ENCODE measurements around the gene SIVA1.

Gene SIVA1, protein sequence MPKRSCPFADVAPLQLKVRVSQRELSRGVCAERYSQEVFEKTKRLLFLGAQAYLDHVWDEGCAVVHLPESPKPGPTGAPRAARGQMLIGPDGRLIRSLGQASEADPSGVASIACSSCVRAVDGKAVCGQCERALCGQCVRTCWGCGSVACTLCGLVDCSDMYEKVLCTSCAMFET

DNA sequence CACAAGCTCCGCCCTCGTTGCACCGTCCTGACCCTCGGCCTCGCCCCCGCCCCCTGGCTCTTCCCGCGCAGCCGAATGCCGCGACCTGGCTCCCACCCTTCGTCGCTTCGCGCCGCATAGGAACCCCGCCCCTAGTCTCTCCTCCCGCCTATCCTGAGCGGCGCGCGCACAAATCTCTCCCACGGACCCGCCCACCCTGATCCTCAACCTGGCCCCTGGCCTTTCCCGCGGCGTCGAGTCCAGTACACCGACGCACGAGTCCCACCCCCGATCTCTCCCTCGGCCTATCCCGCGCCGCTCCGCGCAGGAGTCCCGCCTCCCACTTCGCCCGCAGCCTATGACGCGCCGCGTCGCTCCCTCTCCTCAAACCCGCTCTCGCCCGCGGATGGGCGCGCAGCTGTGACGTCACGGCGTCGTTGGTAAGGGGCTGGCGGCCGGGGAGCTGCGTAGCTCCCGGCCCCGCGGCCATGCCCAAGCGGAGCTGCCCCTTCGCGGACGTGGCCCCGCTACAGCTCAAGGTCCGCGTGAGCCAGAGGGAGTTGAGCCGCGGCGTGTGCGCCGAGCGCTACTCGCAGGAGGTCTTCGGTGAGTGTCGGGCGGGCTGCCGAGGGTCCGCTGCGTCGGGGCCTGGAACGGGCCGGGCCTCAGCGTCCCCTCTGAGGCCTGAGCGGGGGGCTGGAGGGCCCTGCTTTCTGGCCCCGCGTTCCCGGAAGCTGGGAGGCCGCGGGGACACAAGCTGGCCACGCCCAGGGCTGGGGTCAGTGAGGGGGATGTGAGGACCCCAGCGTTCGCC lies at the start of gene SIVA1:
Gene SIVA1 (plus strand): TSS at position 413 of the 793 bp plus-strand sequence. CDS start 55 bp downstream, at position 468.
- H3K27ac ChIP-seq: peak within 1 kb of the TSS; percentile 94
- TF ChIP-seq, protein P1, sequence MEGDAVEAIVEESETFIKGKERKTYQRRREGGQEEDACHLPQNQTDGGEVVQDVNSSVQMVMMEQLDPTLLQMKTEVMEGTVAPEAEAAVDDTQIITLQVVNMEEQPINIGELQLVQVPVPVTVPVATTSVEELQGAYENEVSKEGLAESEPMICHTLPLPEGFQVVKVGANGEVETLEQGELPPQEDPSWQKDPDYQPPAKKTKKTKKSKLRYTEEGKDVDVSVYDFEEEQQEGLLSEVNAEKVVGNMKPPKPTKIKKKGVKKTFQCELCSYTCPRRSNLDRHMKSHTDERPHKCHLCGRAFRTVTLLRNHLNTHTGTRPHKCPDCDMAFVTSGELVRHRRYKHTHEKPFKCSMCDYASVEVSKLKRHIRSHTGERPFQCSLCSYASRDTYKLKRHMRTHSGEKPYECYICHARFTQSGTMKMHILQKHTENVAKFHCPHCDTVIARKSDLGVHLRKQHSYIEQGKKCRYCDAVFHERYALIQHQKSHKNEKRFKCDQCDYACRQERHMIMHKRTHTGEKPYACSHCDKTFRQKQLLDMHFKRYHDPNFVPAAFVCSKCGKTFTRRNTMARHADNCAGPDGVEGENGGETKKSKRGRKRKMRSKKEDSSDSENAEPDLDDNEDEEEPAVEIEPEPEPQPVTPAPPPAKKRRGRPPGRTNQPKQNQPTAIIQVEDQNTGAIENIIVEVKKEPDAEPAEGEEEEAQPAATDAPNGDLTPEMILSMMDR (IDR thresholded peaks at IDR 0.05): no peak
- TF ChIP-seq ZFX (IDR thresholded peaks at IDR 0.05; ENCODE audit: borderline replicate concordance): no peak

DNA sequence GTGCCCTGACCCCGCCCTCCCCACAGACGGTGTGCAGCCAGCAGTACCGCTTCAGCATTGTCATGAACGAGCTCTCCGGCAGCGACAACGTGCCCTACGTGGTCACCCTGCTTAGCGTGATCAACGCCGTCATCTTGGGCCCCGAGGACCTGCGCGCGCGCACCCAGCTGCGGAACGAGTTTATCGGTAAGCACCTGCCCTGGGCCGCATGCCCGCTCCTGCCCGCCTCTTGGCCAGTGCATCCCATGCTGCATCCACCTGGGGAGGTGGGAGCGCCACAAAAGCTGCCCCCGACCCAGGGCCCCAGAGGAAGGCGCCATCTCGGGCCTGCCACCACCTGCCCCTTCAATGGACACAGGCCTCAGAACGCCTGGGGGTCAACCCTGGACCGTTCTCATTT lies 49.7 kb upstream of the SIVA1 start:
- H3K27ac ChIP-seq: no peak overlapping the region
- TF ChIP-seq, protein P1 (IDR thresholded peaks at IDR 0.05): no peak
- no peak for TF ChIP-seq ZFX (IDR thresholded peaks at IDR 0.05; ENCODE audit: borderline replicate concordance)

DNA sequence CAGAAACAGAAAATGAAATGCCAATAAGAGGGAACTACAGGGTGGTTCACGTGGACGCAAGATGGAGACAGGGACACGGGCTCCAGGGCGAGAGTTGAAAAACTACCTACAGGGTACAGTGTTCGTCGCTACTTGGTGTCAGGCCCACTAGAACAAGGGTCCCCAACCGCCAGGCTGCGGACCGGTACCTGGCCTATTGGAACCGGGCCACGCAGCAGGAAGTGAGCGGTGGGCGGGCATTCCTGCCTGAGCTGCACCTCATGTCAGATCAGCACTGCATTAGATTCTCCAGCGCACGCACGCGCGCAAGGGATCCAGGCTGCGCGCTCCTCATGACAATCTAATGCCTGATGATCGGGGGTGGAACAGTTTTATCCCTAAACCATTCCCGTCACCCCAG lies 48.7 kb upstream of the SIVA1 start:
- TF ChIP-seq, protein P1 (IDR thresholded peaks at IDR 0.05): no peak
- TF ChIP-seq ZFX (IDR thresholded peaks at IDR 0.05; ENCODE audit: borderline replicate concordance): no peak
- H3K27ac ChIP-seq: no peak overlapping the region

DNA sequence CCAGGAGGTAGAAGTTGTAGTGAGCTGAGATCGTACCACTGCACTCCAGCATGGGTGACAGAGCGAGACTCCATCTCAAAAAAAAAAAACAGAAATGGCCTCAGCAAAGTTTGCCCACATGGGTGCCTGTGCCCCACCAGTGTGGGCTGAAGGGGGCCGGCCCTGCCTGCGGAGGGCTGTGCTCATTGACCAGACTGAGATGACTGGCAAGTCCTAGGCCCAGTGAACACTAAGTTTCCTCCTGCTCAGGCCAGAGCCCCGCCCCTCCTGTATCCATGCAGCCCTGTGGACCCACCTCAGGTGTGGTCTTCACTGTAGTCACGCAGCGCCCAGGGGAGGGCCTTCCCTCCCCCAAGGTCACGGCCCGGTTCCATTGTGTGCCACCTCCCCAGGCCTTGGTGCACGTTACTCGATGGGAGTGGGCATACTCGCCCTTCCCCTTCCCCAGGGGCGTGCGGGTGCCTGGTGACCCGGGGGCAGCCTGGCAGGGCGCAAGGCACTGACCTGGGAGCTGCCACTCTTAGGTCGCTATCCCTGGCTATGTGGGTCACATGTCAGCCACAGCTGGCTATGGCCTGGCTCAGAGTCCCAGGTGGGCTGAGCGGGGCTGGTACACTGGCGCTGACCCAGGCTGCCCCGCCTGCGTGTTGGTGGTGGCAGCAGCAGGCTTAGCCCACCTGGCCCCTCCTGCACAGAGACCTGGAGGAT lies 47.5 kb upstream of the SIVA1 start:
- H3K27ac ChIP-seq: no peak overlapping the region
- TF ChIP-seq ZFX (IDR thresholded peaks at IDR 0.05; ENCODE audit: borderline replicate concordance): no peak
- TF ChIP-seq, protein P1 (IDR thresholded peaks at IDR 0.05): no peak

DNA sequence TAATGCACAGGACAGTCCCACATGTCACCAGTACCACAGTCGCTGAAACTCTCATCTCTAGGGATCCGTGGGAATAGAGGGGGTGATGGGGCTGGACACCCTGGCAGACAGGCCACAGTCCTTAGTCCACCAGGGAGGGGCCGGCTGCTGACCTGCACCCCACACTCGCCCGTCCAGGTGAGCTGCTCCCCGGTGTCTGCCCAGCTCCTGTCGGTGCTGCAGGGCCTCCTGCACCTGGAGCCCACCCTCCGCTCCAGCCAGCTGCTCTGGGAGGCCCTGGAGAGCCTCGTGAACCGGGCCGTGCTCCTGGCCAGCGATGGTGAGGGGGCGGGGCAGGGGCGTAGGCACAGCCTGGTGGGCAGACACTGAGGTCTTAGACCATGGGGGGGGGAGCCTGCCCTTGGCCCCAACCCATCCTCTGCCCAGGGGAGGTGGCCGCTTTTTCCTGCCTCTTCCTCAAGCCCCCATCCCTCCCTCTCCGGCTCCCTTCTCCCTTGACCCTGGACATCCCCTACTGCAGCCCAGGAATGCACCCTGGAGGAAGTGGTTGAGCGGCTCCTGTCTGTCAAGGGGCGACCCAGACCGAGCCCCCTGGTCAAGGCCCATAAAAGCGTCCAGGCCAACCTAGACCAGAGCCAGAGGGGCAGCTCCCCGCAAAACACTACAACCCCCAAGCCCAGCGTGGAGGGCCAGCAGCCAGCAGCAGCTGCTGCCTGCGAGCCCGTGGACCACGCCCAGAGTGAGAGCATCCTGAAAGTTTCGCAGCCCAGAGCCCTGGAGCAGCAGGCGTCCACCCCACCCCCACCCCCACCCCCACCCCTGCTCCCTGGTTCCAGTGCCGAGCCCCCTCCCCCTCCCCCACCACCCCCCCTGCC lies 46.0 kb upstream of the SIVA1 start:
- no peak overlapping the region for H3K27ac ChIP-seq
- TF ChIP-seq, protein P1 (IDR thresholded peaks at IDR 0.05): no peak
- no peak for TF ChIP-seq ZFX (IDR thresholded peaks at IDR 0.05; ENCODE audit: borderline replicate concordance)

DNA sequence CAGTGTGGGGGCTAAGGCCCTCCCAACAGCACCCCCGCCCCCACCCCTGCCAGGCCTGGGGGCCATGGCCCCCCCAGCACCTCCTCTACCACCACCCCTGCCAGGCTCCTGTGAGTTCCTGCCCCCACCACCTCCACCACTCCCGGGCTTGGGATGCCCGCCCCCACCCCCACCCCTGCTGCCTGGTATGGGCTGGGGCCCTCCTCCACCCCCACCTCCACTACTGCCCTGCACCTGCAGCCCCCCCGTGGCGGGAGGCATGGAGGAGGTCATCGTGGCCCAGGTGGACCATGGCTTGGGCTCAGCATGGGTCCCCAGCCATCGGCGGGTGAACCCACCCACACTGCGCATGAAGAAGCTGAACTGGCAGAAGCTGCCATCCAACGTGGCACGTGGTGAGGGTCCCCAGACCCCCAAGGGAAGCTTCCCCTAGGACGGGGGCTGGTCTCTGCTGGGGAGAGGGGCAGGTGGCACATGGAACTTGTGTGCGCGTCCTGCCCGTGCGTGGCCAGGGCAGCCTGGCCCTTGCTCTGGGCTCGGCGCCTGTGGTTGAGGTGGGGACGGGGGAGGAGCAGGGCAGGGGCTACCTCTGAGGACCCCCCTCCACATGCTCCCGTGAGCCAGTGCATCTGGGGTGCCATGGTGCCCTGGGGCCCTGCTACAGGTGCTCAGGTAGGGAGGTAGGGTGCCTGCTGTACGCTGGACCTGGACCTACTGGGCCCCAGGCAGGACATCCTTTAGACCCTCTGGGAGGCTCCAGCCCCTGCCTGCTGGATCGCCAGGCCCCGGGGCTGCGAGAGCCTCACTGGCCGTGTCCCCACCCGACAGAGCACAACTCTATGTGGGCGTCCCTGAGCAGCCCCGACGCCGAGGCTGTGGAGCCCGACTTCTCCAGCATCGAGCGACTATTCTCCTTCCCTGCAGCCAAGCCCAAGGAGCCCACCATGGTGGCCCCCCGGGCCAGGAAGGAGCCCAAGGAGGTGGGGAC lies 45.0 kb upstream of the SIVA1 start:
- no peak for TF ChIP-seq ZFX (IDR thresholded peaks at IDR 0.05; ENCODE audit: borderline replicate concordance)
- TF ChIP-seq, protein P1 (IDR thresholded peaks at IDR 0.05): no peak
- H3K27ac ChIP-seq: no peak overlapping the region

Measured in 22Rv1 (cell line).